ENCODE measurements around the gene PLB1.
"Not testable (repeated sequence)": the region's sequence is repeated elsewhere in the genome, so short reads cannot be mapped to it uniquely, and the experiment has no call there.

PLB1 gene

GRCh38 chr2:28645553-28645952, 149.7 kb downstream of the PLB1 start:
- no peak for DNase-seq (ENCODE audit: low read depth in 2 of 2)

DNA sequence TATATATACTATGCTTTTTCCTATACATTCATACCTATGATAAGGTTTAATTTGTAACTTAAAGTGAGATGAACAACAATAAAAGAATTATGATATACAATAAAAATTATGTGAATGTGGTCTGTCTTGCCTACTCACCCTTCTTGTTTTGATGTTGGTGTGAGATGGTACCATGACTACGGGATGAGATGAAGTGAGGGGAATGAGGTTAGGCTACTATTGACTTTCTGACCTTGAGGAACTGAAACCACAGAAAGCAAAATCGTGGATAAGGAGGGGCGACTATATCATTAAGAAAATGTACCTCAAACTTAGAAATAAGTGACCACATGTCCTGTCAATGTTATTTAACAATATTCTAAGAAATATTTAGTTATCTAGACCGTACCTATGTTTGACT, 151.8 kb downstream of the PLB1 start:
- DNase-seq (ENCODE audit: low read depth in 2 of 2): no peak

- DNase-seq (ENCODE audit: low read depth in 2 of 2): no peak
These were observed 152.3 kb downstream of the PLB1 start for GRCh38 chr2:28648147-28648546.

DNA sequence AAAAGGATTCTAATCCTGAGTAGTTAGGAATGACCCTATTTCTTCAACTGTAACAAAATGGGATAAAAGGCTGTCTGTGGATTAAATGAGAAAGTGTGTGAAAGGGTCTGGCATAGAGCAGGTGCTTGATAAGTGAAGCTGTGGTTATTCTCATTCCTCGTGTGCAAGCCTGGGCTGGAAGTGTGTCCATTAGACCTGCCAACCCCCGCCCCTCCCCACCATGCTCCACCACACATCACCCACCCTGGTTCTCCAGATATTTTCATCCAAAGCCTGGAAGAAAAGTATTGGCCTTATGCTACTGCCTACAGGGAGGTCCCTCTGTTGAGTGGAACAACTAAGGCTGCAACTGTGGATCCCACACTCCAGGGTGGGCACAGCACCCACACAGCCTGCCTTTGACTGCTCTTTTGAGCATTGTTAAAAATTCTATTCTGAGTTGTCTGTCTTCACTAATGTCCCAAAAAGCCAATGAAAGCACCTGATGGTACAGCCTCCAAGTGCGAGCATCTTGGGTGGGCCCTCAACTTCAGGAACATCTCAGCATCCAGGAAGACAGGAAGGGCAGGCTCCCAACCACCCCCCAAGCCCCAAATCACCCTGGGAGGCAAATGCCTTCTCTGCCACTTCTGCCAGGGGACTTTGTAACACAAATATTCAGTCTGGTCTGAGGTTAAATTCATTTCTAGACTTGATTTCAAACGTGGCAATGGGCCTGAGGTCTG, 153.0 kb downstream of the PLB1 start:
- DNase-seq (ENCODE audit: low read depth in 2 of 2): no peak

DNA sequence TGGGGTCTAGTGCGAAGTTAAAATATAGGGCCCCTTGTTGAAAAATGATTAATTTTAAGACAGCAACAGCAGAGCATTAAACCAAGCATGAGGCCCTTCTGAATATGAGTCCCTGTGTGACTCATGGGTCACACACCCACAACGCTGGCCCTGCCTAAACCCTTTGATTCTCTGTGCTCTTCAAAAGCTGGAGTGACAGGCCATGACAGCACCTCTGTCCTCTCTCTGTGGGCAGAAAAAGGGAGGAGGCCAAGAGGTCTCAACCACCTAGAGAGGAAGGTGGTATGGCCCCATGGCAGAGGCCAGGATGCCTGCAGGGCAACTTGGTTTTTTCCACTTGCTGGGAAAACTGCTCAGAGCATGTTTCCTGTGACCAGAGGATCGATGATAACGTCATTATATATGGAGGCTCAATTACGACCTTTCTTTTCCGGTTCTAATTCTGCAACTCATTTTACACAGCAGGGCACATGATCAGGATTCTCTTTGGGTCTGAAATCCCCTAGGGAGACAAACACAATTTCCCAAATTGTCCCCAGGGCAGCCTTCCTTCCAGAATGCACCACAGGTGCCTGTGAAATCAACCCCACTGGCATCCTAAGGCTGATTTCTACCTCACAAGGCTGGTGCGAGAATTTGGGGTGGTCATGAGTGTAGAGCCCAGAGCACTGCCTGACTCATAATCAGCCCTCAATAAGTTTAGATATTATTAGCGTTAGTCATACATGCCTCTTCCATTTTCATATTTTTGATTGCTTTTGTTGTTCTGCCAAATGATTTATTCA, 153.8 kb downstream of the PLB1 start:
- no peak for DNase-seq (ENCODE audit: low read depth in 2 of 2)

DNA sequence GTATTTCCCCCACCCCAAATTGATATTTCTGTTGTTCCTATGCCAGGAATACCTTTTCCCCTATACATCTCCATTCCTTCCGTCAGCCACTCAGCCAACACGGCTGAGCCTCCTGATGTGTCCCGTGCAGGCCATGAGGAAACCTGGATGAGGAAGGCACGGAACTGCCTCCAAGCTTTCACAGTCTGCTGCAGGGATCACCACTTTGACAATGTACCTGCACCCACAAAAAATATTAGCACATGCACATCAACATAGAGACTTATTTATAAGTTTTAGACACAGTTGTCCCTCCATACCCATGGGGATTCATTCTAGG, 154.4 kb downstream of the PLB1 start:
- no peak for DNase-seq (ENCODE audit: low read depth in 2 of 2)

- no peak for DNase-seq (ENCODE audit: low read depth in 2 of 2)
These were observed 156.4 kb downstream of the PLB1 start for GRCh38 chr2:28652217-28652616.

DNA sequence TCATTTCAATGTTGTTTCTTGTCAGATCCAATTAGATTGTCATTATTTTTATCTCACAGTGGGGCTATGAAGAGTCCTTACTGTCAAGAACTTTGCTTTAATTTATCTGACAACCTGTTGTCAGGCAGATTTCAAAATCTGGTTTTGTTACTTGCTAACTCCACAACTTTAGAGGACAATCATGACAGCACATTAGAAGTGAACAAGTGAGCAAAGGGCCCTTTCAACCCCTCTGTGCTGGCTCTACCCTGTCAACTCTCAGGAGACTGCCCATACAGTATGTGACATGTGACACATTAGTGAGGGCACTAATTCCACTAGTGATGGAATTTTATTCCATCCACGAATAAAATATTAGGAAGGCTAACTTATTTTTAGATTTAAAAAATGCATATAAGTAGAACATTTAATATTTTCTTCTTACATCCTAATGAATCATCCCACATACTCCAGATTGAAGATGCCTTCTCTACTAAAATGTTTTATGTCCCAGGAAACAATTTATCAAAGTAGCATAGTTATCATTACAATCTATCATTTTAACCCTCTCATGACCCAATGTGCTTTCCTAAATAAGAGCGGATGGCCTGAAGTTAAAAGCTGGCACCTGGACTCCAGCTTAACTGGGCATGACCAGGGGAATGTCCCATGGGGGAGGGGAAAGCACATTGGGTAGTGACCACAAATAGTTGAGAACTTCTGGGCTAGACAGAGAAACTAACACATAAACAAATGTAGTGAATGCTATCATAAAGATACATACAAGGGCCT, 158.2 kb downstream of the PLB1 start:
- no peak for DNase-seq (ENCODE audit: low read depth in 2 of 2)

GRCh38 chr2:28654663-28655320, 158.9 kb downstream of the PLB1 start:
- DNase-seq (ENCODE audit: low read depth in 2 of 2): no peak

- DNase-seq (ENCODE audit: low read depth in 2 of 2): no peak
These were observed 161.2 kb downstream of the PLB1 start for GRCh38 chr2:28656937-28657615.

DNA sequence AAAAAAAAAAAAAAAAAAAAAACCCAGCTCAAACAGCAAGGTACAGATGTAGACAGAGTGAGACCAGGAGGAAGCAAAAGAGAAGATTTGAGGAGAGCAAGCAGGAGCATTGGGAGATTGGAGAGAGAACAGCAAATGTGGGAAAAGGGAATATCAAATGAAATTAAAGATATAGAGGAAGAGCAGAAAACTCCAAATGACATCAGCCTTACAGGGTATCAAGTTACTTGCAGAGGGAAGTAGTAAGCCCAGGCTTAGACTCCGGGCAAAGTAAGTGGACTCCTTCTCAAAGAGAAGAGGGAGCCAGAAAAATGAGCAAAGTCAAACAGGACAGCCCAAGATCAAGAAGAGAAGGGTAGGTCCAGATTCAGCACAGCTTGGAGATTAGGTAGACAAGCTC, 162.5 kb downstream of the PLB1 start:
- no peak for DNase-seq (ENCODE audit: low read depth in 2 of 2)

- DNase-seq (ENCODE audit: low read depth in 2 of 2): no peak
These were observed 163.3 kb downstream of the PLB1 start for GRCh38 chr2:28659127-28659526.

- DNase-seq (ENCODE audit: low read depth in 2 of 2): no peak
These were observed 165.7 kb downstream of the PLB1 start for GRCh38 chr2:28661589-28662001.

GRCh38 chr2:28662044-28662443, 166.2 kb downstream of the PLB1 start:
- no peak for DNase-seq (ENCODE audit: low read depth in 2 of 2)

- DNase-seq (ENCODE audit: low read depth in 2 of 2): no peak
These were observed 166.8 kb downstream of the PLB1 start for GRCh38 chr2:28662468-28663181.

DNA sequence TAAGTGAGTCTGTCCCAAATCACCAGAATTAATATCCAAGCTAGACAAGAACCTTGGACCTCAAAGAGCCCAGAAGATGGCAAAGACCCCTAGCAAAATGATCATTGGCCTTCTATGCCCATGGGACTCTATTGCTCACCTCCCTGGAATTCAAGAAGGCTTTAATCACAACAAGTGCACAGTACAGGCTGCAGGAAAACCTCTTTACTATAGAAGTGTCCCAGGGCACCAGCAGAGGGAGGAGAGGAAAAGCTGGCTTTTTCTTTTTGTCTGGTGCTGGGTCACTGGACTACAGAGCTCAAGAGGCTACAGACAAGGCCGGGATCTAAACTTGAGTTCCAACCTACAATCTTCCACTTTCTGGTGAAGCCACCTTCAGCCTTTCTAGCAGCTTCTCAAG, 167.5 kb downstream of the PLB1 start:
- no peak for DNase-seq (ENCODE audit: low read depth in 2 of 2)

GRCh38 chr2:28664120-28664842, 168.4 kb downstream of the PLB1 start:
- DNase-seq (ENCODE audit: low read depth in 2 of 2): no peak

DNA sequence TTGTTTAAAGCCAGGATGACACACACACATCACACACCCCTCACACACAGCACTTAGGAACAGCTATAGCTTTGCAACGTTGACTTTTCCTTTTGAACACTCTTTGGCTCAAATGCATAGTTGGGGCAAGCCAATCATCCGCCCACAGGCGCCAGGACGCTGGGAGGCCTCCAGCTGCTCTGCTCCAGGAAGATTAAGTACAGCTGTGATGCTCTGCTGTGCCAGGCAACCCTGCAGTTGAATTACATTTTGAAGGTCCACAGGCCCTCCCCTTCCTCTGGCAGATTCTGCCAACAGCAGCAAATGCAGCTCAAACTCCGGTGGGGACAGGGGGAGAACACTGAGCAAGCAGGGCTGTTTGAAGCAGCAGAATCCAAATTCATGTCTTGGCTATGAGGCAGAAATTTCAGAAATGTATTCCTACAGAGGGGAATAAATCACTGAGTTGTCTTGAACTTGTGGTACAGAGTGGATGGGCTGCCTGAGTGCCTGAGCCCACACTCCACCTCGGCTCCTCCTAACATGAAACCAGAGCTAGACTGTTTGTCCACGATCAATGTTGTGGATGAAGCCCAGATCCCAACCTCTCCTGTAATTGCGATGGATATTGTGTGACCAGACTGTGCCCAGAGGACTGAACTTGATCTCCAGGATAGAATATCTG, 169.3 kb downstream of the PLB1 start:
- no peak for DNase-seq (ENCODE audit: low read depth in 2 of 2)

DNA sequence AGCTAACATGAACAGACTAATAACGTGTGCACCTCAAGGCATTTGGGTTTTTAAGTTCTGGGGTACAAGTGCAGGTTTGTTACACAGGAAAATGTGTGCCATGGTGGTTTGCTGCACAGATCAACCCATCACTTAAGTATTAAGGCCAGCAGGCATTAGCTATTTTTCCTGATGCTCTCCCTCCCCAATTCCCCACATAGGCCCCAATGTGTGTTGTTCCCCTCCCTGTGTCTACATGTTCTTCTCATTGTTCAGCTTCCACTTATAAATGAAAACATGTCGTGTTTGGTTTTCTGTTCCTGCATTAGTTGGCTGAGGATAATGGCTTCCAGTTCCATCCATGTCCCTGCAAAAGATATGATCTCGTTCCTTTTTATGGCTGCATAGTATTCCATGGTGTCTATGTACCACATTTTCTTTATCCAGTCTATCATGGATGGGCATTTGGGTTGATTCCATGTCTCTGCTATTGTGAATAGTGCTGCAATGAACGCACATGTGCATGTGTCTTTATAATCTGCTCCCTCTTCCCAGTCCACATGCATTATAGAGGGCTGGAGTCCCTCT, 170.0 kb downstream of the PLB1 start:
- DNase-seq (ENCODE audit: low read depth in 2 of 2): not testable (repeated sequence)

Data from activated CD8-positive, alpha-beta memory T cell treated with anti-CD3 and anti-CD28 coated beads for 4 hours (primary cell).